ENCODE results near the gene SEPTIN6.

SEPTIN6 gene

GRCh38 chrX:119693040-119693995 lies at the start of gene SEPTIN6:
Gene SEPTIN6 (minus strand): TSS chrX:119693168. CDS start chrX:119693105, 63 bp downstream.
- DNase-seq = peak; percentile 87

GRCh38 chrX:119738742-119739141 lies 45.8 kb upstream of the SEPTIN6 start:
- DNase-seq = no peak

- DNase-seq = no peak
Observed at GRCh38 chrX:119736206-119736764, 43.3 kb upstream of the SEPTIN6 start.

GRCh38 chrX:119735467-119735866 lies 42.5 kb upstream of the SEPTIN6 start:
- DNase-seq = peak; percentile 26

- peak; percentile 37 for DNase-seq
Observed at GRCh38 chrX:119734897-119735339, 42.0 kb upstream of the SEPTIN6 start.

GRCh38 chrX:119729408-119730201 lies 36.6 kb upstream of the SEPTIN6 start:
- peak; percentile 49 for DNase-seq

GRCh38 chrX:119728487-119728886 lies 35.5 kb upstream of the SEPTIN6 start:
- no peak for DNase-seq

GRCh38 chrX:119726900-119727555 lies 34.1 kb upstream of the SEPTIN6 start:
- no peak for DNase-seq

GRCh38 chrX:119721926-119722325 lies 29.0 kb upstream of the SEPTIN6 start:
- no peak for DNase-seq

GRCh38 chrX:119721487-119721886 lies 28.5 kb upstream of the SEPTIN6 start:
- no peak for DNase-seq

- DNase-seq = no peak
Observed at GRCh38 chrX:119709630-119710029, 16.7 kb upstream of the SEPTIN6 start.

GRCh38 chrX:119708936-119709335 lies 16.0 kb upstream of the SEPTIN6 start:
- DNase-seq = no peak

GRCh38 chrX:119706616-119707015 lies 13.6 kb upstream of the SEPTIN6 start:
- DNase-seq = no peak

GRCh38 chrX:119698845-119699244 lies 5.9 kb upstream of the SEPTIN6 start:
- DNase-seq = no peak

- no peak for DNase-seq
Observed at GRCh38 chrX:119696251-119696890, 3.4 kb upstream of the SEPTIN6 start.

GRCh38 chrX:119695535-119696050 lies 2.6 kb upstream of the SEPTIN6 start:
- no peak for DNase-seq

GRCh38 chrX:119694601-119695534 lies 1.9 kb upstream of the SEPTIN6 start:
- no peak for DNase-seq

- DNase-seq = peak; percentile 33
Observed at GRCh38 chrX:119693996-119694451, 1.1 kb upstream of the SEPTIN6 start.

GRCh38 chrX:119692191-119693039 lies 553 bp downstream of the SEPTIN6 start:
- peak; percentile 60 for DNase-seq

All from right hindlimb (tissue), 1 donor.